ENCODE results near the gene C9orf43.

- TF ChIP-seq POLR2AphosphoS5 (IDR thresholded peaks at IDR 0.05) = peak; percentile 72 to 89
- TF ChIP-seq, protein P1, sequence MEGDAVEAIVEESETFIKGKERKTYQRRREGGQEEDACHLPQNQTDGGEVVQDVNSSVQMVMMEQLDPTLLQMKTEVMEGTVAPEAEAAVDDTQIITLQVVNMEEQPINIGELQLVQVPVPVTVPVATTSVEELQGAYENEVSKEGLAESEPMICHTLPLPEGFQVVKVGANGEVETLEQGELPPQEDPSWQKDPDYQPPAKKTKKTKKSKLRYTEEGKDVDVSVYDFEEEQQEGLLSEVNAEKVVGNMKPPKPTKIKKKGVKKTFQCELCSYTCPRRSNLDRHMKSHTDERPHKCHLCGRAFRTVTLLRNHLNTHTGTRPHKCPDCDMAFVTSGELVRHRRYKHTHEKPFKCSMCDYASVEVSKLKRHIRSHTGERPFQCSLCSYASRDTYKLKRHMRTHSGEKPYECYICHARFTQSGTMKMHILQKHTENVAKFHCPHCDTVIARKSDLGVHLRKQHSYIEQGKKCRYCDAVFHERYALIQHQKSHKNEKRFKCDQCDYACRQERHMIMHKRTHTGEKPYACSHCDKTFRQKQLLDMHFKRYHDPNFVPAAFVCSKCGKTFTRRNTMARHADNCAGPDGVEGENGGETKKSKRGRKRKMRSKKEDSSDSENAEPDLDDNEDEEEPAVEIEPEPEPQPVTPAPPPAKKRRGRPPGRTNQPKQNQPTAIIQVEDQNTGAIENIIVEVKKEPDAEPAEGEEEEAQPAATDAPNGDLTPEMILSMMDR (IDR thresholded peaks at IDR 0.05) = peak in 3 of 6 experiments; percentile 5 to 35 (median 13)
Measured at GRCh38 chr9:113410207-113410864, at the start of gene C9orf43, which contains the start of gene POLE3.

Data from upper lobe of left lung (tissue), 4 donors.